Measurements from ENCODE around the gene SLC25A53. TPM values are rescaled to one million over a fixed set of nuclear protein-coding genes. Genes with fewer than 3 reads are reported as not detected.
A peak's percentile ranks its signal among the peaks of the same experiment; 100 is the strongest.

The SLC25A53 gene
- total RNA-seq, 4 donors from 2014 or later, result 17.1 to 23.3 TPM; not detected in 2

DNA sequence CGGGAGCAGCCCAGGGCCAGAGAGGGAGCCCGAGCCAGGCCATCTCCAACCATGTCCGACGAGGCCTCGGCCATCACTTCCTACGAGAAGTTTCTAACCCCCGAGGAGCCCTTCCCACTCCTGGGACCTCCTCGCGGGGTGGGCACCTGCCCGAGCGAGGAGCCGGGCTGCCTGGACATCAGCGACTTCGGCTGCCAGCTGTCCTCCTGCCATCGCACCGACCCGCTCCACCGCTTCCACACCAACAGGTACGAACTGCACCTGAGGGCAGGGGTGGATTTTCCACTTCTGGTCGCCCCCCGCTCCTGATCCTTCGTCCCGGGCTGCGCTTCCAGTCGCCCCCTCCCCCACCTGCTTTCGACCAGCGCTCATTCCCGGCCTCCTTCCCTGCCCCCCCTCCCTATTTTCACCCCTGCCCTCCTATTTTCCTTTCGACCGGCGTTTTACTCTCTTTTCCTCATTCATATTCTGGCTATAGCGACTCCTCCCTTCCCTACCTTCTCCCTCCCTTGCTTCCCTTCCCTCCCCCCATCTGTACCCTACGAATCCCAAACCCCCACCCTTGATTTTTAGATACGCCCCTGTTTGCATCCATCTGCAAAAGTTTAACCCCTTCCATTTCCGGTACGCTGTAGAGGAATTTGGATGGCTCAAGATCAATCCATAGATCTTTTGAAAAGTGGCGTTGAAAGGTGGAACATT is 10.1 kb upstream of the SLC25A53 start:
- Histone ChIP-seq H3K4me1 (peaks cover 0 to 17% (median 7%) of the 10 kb centered on the region in 4 donors), H3K9me3 (no peaks in the 10 kb centered on the region), H3K27me3 (no peaks in the 10 kb centered on the region), H3K4me3 (peak overlapping the region; percentile 61 to 71 (median 66)), H3K27ac (peak overlapping the region; percentile 88 to 94 (median 89)), H3K36me3 (no peaks in the 10 kb centered on the region)
- 0 to 37% methylated on average over 3 to 32 of the region's 37 CpGs for WGBS, 2 donors (ENCODE audit: low coverage in 1 of 2)
- in situ Hi-C loops (cut with MboI; ENCODE audit: low pct_ligation_motif_present in 1 of 4, low pct_unique_long_range_greater_than_20kb in 1 of 4, low sequenced_read_pairs in 3 of 4), result loop anchor here in 1 of 4 donors (25.0 kb wide), 1 partner anchor 480 kb away; the partner anchor contains the start of gene MORF4L2
- intact Hi-C loops (cut with DNase I; ENCODE audit: low total_unique reads), result no loop called here
- no peak for DNase-seq
- TF ChIP-seq, protein P1, sequence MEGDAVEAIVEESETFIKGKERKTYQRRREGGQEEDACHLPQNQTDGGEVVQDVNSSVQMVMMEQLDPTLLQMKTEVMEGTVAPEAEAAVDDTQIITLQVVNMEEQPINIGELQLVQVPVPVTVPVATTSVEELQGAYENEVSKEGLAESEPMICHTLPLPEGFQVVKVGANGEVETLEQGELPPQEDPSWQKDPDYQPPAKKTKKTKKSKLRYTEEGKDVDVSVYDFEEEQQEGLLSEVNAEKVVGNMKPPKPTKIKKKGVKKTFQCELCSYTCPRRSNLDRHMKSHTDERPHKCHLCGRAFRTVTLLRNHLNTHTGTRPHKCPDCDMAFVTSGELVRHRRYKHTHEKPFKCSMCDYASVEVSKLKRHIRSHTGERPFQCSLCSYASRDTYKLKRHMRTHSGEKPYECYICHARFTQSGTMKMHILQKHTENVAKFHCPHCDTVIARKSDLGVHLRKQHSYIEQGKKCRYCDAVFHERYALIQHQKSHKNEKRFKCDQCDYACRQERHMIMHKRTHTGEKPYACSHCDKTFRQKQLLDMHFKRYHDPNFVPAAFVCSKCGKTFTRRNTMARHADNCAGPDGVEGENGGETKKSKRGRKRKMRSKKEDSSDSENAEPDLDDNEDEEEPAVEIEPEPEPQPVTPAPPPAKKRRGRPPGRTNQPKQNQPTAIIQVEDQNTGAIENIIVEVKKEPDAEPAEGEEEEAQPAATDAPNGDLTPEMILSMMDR (IDR thresholded peaks at IDR 0.05), result no peak
- TF ChIP-seq POLR2A (IDR thresholded peaks at IDR 0.05) (no peak), POLR2AphosphoS5 (IDR thresholded peaks at IDR 0.05) (no peak), EP300 (IDR thresholded peaks at IDR 0.05; ENCODE audit: low read depth) (no peak)

DNA sequence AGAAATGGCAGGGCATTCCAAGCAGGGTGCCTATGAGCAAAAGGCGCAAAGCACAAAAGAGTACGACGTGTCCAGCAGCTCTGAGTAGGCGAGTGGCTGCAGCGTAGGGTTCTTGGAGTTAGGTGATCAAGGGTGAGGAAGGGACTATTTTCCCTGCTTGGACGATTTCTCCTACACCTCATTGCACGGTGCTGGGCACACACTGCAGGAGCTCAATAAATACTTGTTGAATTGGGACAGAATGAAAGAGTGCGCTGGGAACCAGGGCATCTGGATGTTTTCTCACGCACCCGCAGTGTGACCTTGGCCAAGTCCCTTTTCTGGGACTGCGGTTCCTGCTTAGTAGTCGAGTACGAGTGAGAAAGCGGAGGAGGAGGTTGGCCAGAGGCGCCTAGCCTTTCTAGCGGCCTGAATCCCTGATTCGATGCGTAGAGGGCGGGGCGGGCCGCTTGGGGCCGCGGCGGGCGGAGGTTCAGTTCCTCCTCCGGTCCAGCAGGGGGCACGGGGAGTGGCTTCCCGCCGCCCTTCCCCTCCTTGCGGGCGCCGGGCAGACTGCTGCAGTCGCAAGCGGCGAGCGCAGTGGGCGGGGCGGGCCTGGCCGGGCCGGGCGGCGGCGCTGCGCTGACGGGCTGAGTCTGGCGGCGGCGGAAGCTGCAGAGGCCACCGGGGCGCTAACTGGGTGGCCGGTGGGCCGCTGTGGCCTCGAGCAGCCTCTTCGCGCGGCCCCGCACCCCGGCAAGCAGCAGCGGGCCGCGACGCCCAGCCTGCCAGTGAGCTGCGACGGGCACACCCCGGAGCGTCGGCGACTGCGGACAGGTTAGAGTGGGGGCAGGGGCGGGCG is 9.3 kb upstream of the SLC25A53 start, which contains the start of gene FAM199X:
Gene FAM199X, plus strand, starts transcription at position 560 of the 841 bp plus-strand sequence. CDS start 333 bp downstream, outside the sequence.
- in situ Hi-C loops (cut with MboI; ENCODE audit: low pct_ligation_motif_present in 1 of 4, low pct_unique_long_range_greater_than_20kb in 1 of 4, low sequenced_read_pairs in 3 of 4), result loop anchor here in 1 of 4 donors (25.0 kb wide), 1 partner anchor 479 kb away; the partner anchor contains the start of gene MORF4L2
- H3K36me3 ChIP-seq, result no peaks in the 10 kb centered on the region
- H3K4me3 ChIP-seq, result peak within 1 kb of the TSS; percentile 61 to 71 (median 66)
- no peaks in the 10 kb centered on the region for H3K27me3 ChIP-seq
- TF ChIP-seq, protein P1 (IDR thresholded peaks at IDR 0.05), result peak; percentile 57 to 83 (median 66)
- TF ChIP-seq POLR2A (IDR thresholded peaks at IDR 0.05) (peak; percentile 44), POLR2AphosphoS5 (IDR thresholded peaks at IDR 0.05) (peak in 2 of 3 donors; percentile 19 to 45), EP300 (IDR thresholded peaks at IDR 0.05; ENCODE audit: low read depth) (no peak)
- 2 to 41% methylated on average over 7 to 30 of the region's 71 CpGs for WGBS, 2 donors (ENCODE audit: low coverage in 1 of 2)
- H3K9me3 ChIP-seq, result no peaks in the 10 kb centered on the region
- peak; percentile 90 for DNase-seq
- intact Hi-C loops (cut with DNase I; ENCODE audit: low total_unique reads), result no loop called here
- peak within 1 kb of the TSS; percentile 88 to 94 (median 89) for H3K27ac ChIP-seq
- peaks cover 0 to 17% (median 7%) of the 10 kb centered on the region in 4 donors for H3K4me1 ChIP-seq

DNA sequence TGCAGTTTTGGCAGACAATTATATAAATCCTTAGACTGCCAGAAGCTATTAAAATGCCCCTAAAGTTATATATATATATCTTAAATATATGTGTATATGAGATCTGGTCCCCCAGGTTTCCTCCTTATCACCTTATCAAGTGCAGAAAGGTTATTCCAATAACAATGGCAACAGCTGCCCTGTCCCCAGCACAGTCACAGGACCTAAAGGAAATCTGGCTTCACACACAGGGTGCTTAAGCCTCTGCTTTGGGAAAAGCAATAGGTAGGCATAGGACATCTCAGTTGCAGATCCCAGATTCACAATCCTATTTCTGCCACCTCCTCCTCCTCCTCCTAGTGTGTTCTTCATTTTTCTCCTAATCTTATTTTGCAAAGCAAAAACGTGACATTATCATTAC is 5.8 kb downstream of the SLC25A53 start:
- H3K4me3 ChIP-seq, result no peak overlapping the region
- peaks cover 0 to 8% (median 0%) of the 10 kb centered on the region in 4 donors for H3K4me1 ChIP-seq
- H3K27me3 ChIP-seq, result no peaks in the 10 kb centered on the region
- intact Hi-C loops (cut with DNase I; ENCODE audit: low total_unique reads) (no loop called here), in situ Hi-C loops (cut with MboI; ENCODE audit: low pct_ligation_motif_present in 1 of 4, low pct_unique_long_range_greater_than_20kb in 1 of 4, low sequenced_read_pairs in 3 of 4) (loop anchor here in 1 of 4 donors (25.0 kb wide), 1 partner anchor 464 kb away; the partner anchor contains the start of gene MORF4L2)
- no peak for TF ChIP-seq POLR2A (IDR thresholded peaks at IDR 0.05)
- no peak for TF ChIP-seq EP300 (IDR thresholded peaks at IDR 0.05; ENCODE audit: low read depth)
- TF ChIP-seq, protein P1 (IDR thresholded peaks at IDR 0.05), result no peak
- no peak for TF ChIP-seq POLR2AphosphoS5 (IDR thresholded peaks at IDR 0.05)
- H3K9me3 ChIP-seq, result no peaks in the 10 kb centered on the region
- DNase-seq, result no peak
- no peaks in the 10 kb centered on the region for H3K36me3 ChIP-seq
- no peak overlapping the region for H3K27ac ChIP-seq
- 0 to 14% methylated on average over 1 of the region's 1 CpG for WGBS, 2 donors (ENCODE audit: low coverage in 1 of 2)

All from transverse colon (tissue), 4 donors.